Ascending aorta (tissue), 2 donors: Measurements from ENCODE around the gene ZNF484. TPM values are rescaled to one million over a fixed set of nuclear protein-coding genes. Genes with fewer than 3 reads are reported as not detected.

Source experiments
- DNase-seq, 2 donors: peaks; one replicate each; pipeline ENCODE4 v3.0.0-alpha.2; 2019; ENCODE audit warnings: low spot score in 2 of 2
- H3K27ac ChIP-seq, 2 donors: fragments of 200-600 bp; sonication (generic); one replicate each; pipeline ENCODE4 v1.5.1; 2016 to 2017; ENCODE audit warnings: mild to moderate bottlenecking in 1 of 2
- H3K27me3 ChIP-seq: fragments of 200-600 bp; sonication (generic); one replicate; pipeline ENCODE4 v1.5.1; 2017
- H3K36me3 ChIP-seq, 2 donors: fragments of 200-600 bp; sonication (generic); one replicate each; pipeline ENCODE4 v1.5.1; 2016
- H3K4me1 ChIP-seq, 2 donors: fragments of 200-600 bp; sonication (generic); one replicate each; pipeline ENCODE4 v1.5.1; 2016 to 2017; ENCODE audit warnings: mild to moderate bottlenecking in 1 of 2
- H3K4me3 ChIP-seq, 2 donors: fragments of 200-600 bp; sonication (generic); one replicate each; pipeline ENCODE4 v1.5.1; 2016 to 2017; ENCODE audit warnings: mild to moderate bottlenecking in 1 of 2
- H3K9me3 ChIP-seq, 2 donors: fragments of 200-600 bp; sonication (generic); one replicate each; pipeline ENCODE4 v1.5.1; 2016
- intact Hi-C: fragments of 100-400 bp; cut with DNase I; formaldehyde crosslinking; loops from one replicate; pipeline ENCODE4 v1.15.1; 2023
- total RNA-seq: library from RNA; depleted of rRNA; stranded (reverse); fragments of >200 nt; gene quantifications from one replicate; pipeline ENCODE4 v1.1.0, GENCODE V29; 2016
- TF ChIP-seq, protein P1 (sequence below), 3 experiments: fragments of 200-600 bp in 2 of 3; fragments of 450-650 bp in 1 of 3; sonication (generic) in 2 of 3; IDR thresholded peaks; one replicate each; pipeline ENCODE4 v1.5.1; 2016 to 2019; ENCODE audit warnings: antibody characterized with exemption in 3 of 3, mild to moderate bottlenecking in 1 of 3, moderate library complexity in 1 of 3

ZNF484 gene
- total RNA-seq, 1 donor from 2014 or later = 16.9 TPM

DNA sequence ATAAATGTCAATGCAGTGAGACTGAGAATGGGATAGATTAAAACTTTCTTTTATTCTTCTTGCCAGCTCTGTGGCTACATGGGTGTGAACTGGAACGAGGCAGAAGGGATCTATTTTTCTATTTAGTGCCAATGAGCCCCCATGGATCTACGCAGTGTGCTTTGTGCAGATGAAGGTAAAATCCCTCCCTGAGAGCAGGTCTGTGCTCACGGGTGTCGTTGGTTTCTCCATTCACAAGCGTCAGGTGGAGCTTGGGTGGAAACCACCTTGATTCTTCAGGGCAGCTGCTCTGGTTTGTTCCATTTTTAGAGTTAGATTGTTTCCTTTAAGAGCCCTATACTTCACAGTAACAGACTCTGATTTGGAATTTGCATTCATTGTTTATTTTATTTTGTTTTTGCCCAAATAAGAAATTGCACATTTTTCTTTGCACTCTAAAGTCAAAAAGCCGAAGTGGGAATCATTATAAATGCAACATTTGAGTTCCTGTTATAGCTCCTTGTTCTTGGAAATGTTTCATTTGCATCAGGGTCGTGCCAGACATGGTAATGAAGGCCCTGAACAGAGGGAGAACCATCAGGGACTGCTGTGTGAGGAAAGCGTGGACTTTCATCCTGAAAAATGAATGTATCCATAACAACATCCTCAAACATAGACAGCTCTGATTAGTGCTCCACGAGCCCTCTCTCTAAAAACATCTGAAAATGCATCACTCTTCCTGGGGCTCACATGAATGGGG lies 82.1 kb downstream of the ZNF484 start:
- Histone ChIP-seq H3K4me1 (no peaks in the 10 kb centered on the region), H3K9me3 (no peaks in the 10 kb centered on the region), H3K27ac (no peak overlapping the region), H3K36me3 (no peaks in the 10 kb centered on the region), H3K27me3 (no peaks in the 10 kb centered on the region), H3K4me3 (no peak overlapping the region)
- intact Hi-C loops = no loop called here
- TF ChIP-seq, protein P1, sequence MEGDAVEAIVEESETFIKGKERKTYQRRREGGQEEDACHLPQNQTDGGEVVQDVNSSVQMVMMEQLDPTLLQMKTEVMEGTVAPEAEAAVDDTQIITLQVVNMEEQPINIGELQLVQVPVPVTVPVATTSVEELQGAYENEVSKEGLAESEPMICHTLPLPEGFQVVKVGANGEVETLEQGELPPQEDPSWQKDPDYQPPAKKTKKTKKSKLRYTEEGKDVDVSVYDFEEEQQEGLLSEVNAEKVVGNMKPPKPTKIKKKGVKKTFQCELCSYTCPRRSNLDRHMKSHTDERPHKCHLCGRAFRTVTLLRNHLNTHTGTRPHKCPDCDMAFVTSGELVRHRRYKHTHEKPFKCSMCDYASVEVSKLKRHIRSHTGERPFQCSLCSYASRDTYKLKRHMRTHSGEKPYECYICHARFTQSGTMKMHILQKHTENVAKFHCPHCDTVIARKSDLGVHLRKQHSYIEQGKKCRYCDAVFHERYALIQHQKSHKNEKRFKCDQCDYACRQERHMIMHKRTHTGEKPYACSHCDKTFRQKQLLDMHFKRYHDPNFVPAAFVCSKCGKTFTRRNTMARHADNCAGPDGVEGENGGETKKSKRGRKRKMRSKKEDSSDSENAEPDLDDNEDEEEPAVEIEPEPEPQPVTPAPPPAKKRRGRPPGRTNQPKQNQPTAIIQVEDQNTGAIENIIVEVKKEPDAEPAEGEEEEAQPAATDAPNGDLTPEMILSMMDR (IDR thresholded peaks at IDR 0.05) = no peak
- DNase-seq = no peak

Other genes starting within 250 kb of the ZNF484 start
- gene IPPK, start 207.9 kb downstream of the ZNF484 start, total RNA-seq = 28.0 TPM
- gene BICD2, start 113.2 kb downstream of the ZNF484 start, total RNA-seq = 29.1 TPM
- gene FGD3, start 69.5 kb upstream of the ZNF484 start, total RNA-seq = 20.8 TPM
- gene SUSD3, start 180.7 kb upstream of the ZNF484 start, total RNA-seq = not detected
- gene CARD19, start 218.2 kb upstream of the ZNF484 start, total RNA-seq = 212 TPM